Vagina (tissue), 2 donors: ENCODE results near the gene H2AZ2. TPM values are rescaled to one million over a fixed set of nuclear protein-coding genes. Genes with fewer than 3 reads are reported as not detected.

Source experiments
- DNase-seq, 2 donors: peaks; one replicate each; pipeline ENCODE4 v3.0.0-alpha.2; 2017; ENCODE audit errors: extremely low spot score in 2 of 2
- H3K27ac ChIP-seq: fragments of 200-600 bp; sonication (generic); one replicate; pipeline ENCODE4 v1.5.1; 2019
- H3K27me3 ChIP-seq: fragments of 200-600 bp; sonication (generic); one replicate; pipeline ENCODE4 v1.5.1; 2019
- H3K36me3 ChIP-seq, 2 donors: fragments of 200-600 bp; sonication (generic); one replicate each; pipeline ENCODE4 v1.5.1; 2017 to 2019
- H3K4me1 ChIP-seq: fragments of 200-600 bp; sonication (generic); one replicate; pipeline ENCODE4 v1.5.1; 2019
- H3K4me3 ChIP-seq, 2 donors: fragments of 200-600 bp; sonication (generic); 1 replicate in 1 of 2; 2 replicates in 1 of 2; pipeline ENCODE4 v1.5.1; 2016 to 2019
- H3K9me3 ChIP-seq: fragments of 200-600 bp; sonication (generic); one replicate; pipeline ENCODE4 v1.5.1; 2019
- POLR2A ChIP-seq, 2 donors: fragments of 450-650 bp; IDR thresholded peaks; one replicate each; pipeline ENCODE4 v1.6.1; 2017; ENCODE audit warnings: antibody characterized with exemption in 2 of 2, mild to moderate bottlenecking in 2 of 2, moderate library complexity in 2 of 2
- POLR2AphosphoS5 ChIP-seq, 2 donors: sonication (generic); formaldehyde crosslinking; IDR thresholded peaks; one replicate each; pipeline ENCODE4 v1.9.0; 2017; ENCODE audit warnings: antibody characterized with exemption in 2 of 2, mild to moderate bottlenecking in 2 of 2, low read depth in 1 of 2; ENCODE audit not compliant: insufficient read depth in 1 of 2
- intact Hi-C: fragments of 100-400 bp; cut with DNase I; formaldehyde crosslinking; loops from one replicate; pipeline ENCODE4 v1.15.1; 2023
- total RNA-seq: library from RNA; depleted of rRNA; stranded (reverse); fragments of >200 nt; gene quantifications from one replicate; pipeline ENCODE4 v1.2.3, GENCODE V29; 2016
- TF ChIP-seq, protein P1 (sequence below), 3 experiments: fragments of 450-650 bp in 2 of 3; fragments of 200-600 bp in 1 of 3; sonication (generic) in 1 of 3; IDR thresholded peaks; one replicate each; pipeline ENCODE4 v1.5.1; 2017 to 2019; ENCODE audit warnings: antibody characterized with exemption in 3 of 3, mild to moderate bottlenecking in 2 of 3, moderate library complexity in 2 of 3

H2AZ2 gene
- total RNA-seq, 1 donor from 2014 or later, result 97.5 TPM

DNA sequence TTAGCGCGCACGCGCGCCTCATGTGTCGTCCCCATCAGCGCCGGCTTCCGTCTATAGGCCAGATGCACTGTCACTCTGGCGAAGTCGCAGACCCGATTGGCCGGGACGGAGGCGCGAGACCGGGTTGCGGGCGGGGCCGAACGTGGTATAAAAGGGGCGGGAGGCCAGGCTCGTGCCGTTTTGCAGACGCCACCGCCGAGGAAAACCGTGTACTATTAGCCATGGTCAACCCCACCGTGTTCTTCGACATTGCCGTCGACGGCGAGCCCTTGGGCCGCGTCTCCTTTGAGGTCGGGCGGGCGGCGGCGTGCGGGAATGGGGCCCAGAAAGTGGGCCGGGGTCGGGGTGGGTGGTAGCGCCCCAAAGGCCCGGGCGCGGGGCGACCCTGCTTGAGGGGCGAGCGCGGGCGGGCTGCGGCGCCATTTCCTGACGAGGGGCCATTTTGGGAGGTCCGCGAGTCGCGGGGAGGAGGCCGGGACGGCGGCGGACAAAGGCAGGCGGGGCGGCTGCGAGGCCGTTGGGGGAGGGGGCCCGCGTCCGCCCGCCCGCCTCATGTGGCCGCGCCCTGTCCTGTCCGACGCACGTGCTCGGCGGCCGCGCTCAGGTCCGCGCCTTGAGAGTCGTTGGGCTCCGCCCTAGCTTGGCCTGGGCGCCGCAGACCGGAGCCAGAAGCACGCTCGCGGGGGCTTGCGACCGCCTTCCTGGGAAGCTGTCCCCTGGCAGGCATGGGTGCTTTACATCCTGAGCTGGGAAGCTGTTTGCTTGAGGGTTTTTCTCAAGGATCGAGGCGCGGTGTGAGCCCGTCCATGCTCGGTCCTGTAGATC, 51.2 kb downstream of the H2AZ2 start, which contains the start of gene PPIA:
PPIA (plus strand) TSS at position 178 of the 825 bp plus-strand sequence; CDS start at position 222, 44 bp downstream.
- intact Hi-C loops, result loop anchor here (2.0 kb wide), 1 partner anchor 190 kb away; the partner anchor contains the start of gene OGDH
- peaks cover 0 to 27% of the 10 kb centered on the region in 2 donors for H3K36me3 ChIP-seq
- peak within 1 kb of the TSS; percentile 98 for H3K27ac ChIP-seq
- peak; percentile 97 to 98 for DNase-seq
- H3K4me3 ChIP-seq, result peak within 1 kb of the TSS; percentile 77 to 85
- TF ChIP-seq POLR2A (IDR thresholded peaks at IDR 0.05) (peak in 1 of 2 donors; percentile 92), POLR2AphosphoS5 (IDR thresholded peaks at IDR 0.05; ENCODE audit: insufficient read depth in 1 of 2, low read depth in 1 of 2) (peak; percentile 89 to 90)
- TF ChIP-seq, protein P1, sequence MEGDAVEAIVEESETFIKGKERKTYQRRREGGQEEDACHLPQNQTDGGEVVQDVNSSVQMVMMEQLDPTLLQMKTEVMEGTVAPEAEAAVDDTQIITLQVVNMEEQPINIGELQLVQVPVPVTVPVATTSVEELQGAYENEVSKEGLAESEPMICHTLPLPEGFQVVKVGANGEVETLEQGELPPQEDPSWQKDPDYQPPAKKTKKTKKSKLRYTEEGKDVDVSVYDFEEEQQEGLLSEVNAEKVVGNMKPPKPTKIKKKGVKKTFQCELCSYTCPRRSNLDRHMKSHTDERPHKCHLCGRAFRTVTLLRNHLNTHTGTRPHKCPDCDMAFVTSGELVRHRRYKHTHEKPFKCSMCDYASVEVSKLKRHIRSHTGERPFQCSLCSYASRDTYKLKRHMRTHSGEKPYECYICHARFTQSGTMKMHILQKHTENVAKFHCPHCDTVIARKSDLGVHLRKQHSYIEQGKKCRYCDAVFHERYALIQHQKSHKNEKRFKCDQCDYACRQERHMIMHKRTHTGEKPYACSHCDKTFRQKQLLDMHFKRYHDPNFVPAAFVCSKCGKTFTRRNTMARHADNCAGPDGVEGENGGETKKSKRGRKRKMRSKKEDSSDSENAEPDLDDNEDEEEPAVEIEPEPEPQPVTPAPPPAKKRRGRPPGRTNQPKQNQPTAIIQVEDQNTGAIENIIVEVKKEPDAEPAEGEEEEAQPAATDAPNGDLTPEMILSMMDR (IDR thresholded peaks at IDR 0.05), result no peak
- H3K4me1 ChIP-seq, result peaks cover 33% of the 10 kb centered on the region
- no peaks in the 10 kb centered on the region for H3K9me3 ChIP-seq
- H3K27me3 ChIP-seq, result no peaks in the 10 kb centered on the region

DNA sequence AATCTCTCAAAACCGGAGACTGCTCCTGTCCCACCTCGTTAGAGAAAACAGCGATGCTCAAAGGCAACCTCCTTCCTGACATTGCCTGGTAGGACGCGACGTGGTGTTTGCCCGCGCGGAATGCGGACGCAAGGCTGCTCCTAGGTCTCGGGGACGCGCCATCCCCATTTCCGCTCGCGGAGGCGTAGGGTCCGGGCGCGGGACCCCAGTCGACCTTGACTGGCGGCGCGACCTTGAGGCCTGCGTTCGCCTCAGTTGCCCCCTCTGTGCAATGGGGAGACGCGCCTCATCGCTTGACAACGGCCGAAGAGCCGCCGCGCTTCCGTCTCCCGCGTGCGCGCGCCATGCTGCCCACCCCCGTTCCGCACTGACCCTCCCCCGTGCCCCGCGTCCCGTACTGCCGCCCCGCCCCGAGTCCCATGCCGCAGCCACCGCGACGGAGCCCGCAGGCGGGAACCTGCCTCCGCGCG, 51.8 kb downstream of the H2AZ2 start:
- Histone ChIP-seq H3K27ac (peak overlapping the region; percentile 98), H3K36me3 (peaks cover 0 to 23% of the 10 kb centered on the region in 2 donors), H3K4me3 (peak overlapping the region; percentile 77 to 85), H3K4me1 (peaks cover 33% of the 10 kb centered on the region), H3K9me3 (no peaks in the 10 kb centered on the region), H3K27me3 (no peaks in the 10 kb centered on the region)
- no peak for TF ChIP-seq POLR2A (IDR thresholded peaks at IDR 0.05)
- TF ChIP-seq, protein P1 (IDR thresholded peaks at IDR 0.05), result no peak
- TF ChIP-seq POLR2AphosphoS5 (IDR thresholded peaks at IDR 0.05; ENCODE audit: insufficient read depth in 1 of 2, low read depth in 1 of 2), result no peak
- DNase-seq, result no peak
- intact Hi-C loops, result loop anchor here (2.0 kb wide), 1 partner anchor 189 kb away; the partner anchor contains the start of gene OGDH

DNA sequence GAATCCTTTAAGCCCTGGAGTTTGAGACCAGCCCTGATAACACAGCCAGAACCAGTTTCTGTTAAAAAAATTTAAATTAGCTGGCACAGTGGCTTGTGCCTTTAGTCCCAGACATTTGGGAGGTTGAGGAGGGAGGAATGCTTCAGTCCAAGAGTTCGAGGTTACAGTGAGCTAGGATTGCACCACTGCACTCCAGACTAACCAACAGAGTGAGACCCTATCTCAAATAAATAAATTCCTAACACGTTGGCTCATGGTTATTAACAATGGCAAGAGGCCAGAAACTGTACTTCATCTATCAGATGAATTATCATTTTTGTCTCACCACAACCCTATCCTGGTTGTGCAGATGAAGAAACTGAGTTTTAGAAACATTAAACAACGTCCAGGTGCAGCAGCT, 53.6 kb downstream of the H2AZ2 start:
- no peaks in the 10 kb centered on the region for H3K27me3 ChIP-seq
- no peak for DNase-seq
- TF ChIP-seq POLR2A (IDR thresholded peaks at IDR 0.05) (no peak), POLR2AphosphoS5 (IDR thresholded peaks at IDR 0.05; ENCODE audit: insufficient read depth in 1 of 2, low read depth in 1 of 2) (no peak)
- TF ChIP-seq, protein P1 (IDR thresholded peaks at IDR 0.05), result no peak
- intact Hi-C loops, result no loop called here
- peaks cover 24% of the 10 kb centered on the region for H3K4me1 ChIP-seq
- H3K36me3 ChIP-seq, result peaks cover 0 to 6% of the 10 kb centered on the region in 2 donors
- no peak overlapping the region for H3K4me3 ChIP-seq
- H3K9me3 ChIP-seq, result no peaks in the 10 kb centered on the region
- no peak overlapping the region for H3K27ac ChIP-seq

DNA sequence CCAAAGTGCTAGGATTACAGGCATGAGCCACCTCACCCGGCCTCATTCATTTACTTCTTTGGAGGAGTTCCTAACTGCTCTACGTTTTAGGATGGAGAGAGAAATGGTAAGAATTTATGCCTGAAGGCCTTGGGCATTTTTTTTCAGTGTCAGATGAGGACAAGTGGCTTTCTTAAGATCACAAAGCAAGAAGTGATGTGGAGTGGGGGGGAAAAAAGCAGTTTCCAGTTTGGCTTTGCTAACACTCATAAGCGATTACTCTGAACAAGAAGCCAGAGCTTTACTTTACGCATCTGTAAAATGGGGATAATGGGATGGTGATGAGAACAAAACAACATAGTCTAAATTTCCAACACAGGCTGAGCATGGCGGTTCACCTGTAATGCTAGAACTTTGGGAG, 54.0 kb downstream of the H2AZ2 start:
- TF ChIP-seq POLR2A (IDR thresholded peaks at IDR 0.05), result no peak
- no peak for TF ChIP-seq POLR2AphosphoS5 (IDR thresholded peaks at IDR 0.05; ENCODE audit: insufficient read depth in 1 of 2, low read depth in 1 of 2)
- TF ChIP-seq, protein P1 (IDR thresholded peaks at IDR 0.05), result no peak
- Histone ChIP-seq H3K27me3 (no peaks in the 10 kb centered on the region), H3K4me1 (peaks cover 20% of the 10 kb centered on the region), H3K36me3 (peaks cover 0 to 2% of the 10 kb centered on the region in 2 donors), H3K27ac (no peak overlapping the region), H3K9me3 (no peaks in the 10 kb centered on the region), H3K4me3 (no peak overlapping the region)
- DNase-seq, result no peak
- intact Hi-C loops, result no loop called here
